ENCODE measurements around the gene ZNF580. TPM values are rescaled to one million over a fixed set of nuclear protein-coding genes. Genes with fewer than 3 reads are reported as not detected.
A peak's percentile ranks its signal among the peaks of the same experiment; 100 is the strongest.

The ZNF580 gene
- total RNA-seq, 2 donors from 2014 or later: 49.7 to 70.5 TPM

DNA sequence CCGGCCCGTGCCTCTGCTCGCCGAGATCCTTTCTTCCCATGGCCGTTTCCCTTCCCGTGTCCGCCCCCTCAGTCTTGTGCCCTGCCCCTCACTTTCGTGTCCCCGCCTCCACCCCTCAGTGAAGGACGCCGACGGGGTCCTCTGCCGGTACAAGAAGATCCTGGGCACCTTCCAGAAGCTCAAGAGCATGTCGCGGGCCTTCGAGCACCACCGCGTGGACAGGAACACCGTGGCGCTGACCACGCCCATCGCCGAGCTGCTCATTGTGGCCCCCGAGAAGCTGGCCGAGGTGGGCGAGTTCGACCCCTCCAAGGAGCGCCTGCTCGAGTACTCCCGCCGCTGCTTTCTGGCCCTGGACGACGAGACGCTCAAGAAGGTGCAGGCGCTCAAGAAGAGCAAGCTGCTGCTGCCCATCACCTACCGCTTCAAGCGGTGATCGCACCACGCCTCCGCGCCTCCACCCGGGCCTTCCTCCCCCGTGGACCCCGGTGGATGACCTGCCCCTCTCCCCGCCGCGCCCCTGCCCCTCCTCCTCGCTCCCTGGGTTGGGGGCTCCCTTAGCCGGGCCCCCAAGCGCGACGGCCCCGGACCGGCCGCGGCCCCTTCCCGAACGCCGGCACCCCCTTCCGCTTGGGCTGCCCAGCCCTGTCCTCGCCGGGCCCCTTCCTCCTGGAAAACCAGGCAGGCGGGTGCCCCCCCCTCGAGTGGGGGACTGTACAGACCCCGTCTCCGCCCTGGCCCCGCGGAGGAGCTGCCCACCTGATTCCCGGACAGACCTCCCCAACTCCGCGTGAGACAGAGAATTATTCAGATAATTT, 11.7 kb downstream of the ZNF580 start:
- 72% methylated on average over 71 of the region's 71 CpGs for WGBS
- peaks cover 20% of the 10 kb centered on the region for H3K4me1 ChIP-seq (replicated peaks)
- H3K36me3 ChIP-seq: no peaks in the 10 kb centered on the region
- no peak overlapping the region for H3K4me3 ChIP-seq
- DNase-seq (ENCODE audit: low spot score): no peak
- H3K27ac ChIP-seq: peak overlapping the region in 1 of 2 donors; percentile 99
- TF ChIP-seq POLR2A (IDR thresholded peaks at IDR 0.05): no peak
- TF ChIP-seq POLR2AphosphoS5 (IDR thresholded peaks at IDR 0.05): no peak
- TF ChIP-seq, protein P1, sequence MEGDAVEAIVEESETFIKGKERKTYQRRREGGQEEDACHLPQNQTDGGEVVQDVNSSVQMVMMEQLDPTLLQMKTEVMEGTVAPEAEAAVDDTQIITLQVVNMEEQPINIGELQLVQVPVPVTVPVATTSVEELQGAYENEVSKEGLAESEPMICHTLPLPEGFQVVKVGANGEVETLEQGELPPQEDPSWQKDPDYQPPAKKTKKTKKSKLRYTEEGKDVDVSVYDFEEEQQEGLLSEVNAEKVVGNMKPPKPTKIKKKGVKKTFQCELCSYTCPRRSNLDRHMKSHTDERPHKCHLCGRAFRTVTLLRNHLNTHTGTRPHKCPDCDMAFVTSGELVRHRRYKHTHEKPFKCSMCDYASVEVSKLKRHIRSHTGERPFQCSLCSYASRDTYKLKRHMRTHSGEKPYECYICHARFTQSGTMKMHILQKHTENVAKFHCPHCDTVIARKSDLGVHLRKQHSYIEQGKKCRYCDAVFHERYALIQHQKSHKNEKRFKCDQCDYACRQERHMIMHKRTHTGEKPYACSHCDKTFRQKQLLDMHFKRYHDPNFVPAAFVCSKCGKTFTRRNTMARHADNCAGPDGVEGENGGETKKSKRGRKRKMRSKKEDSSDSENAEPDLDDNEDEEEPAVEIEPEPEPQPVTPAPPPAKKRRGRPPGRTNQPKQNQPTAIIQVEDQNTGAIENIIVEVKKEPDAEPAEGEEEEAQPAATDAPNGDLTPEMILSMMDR (IDR thresholded peaks at IDR 0.05): no peak
- intact Hi-C loops (cut with DNase I): loop anchor here (10.0 kb wide), 1 partner anchor 538 kb away; the partner anchor contains the start of gene PPP1R12C
- no peaks in the 10 kb centered on the region for H3K9me3 ChIP-seq
- no peaks in the 10 kb centered on the region for H3K27me3 ChIP-seq (replicated peaks; ENCODE audit: insufficient read depth)

DNA sequence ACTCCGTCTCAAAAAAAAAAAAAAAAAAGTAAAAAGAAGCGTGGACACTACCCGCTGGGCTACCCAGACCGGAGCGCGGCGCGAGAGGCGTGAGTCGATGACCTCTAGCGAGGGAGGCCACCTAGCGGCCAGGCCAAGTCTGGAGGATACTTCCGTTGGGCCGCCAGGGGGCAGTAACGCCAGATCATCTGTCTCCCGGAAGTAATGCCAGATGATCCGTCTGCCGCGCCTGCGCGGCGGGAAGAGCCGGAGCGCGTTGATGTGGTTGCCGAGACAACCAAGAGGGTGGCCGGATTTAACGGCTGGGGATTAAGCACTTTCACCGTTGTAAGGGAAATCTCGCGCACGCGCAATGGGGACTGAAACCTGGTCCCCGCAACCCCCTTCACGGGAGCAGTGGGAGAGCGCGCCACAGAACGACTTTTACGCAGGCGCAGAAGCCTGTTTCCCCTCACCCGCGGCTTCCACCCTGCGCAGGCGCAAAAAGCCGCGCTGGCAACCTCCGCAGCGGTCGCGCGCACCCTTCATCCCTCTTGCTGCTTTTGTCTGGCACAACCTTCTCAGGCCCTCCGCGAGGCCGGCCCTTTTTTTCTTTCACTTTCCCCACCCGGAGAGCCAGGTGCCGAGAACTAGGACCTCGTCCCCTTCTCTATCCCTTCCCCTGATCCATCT, 13.0 kb downstream of the ZNF580 start:
- H3K4me1 ChIP-seq (replicated peaks): peaks cover 26% of the 10 kb centered on the region
- peak; percentile 97 for DNase-seq (ENCODE audit: low spot score)
- H3K4me3 ChIP-seq: peak overlapping the region; percentile 88 to 94
- intact Hi-C loops (cut with DNase I): loop anchor here (10.0 kb wide), 1 partner anchor 539 kb away; the partner anchor contains the start of gene PPP1R12C
- TF ChIP-seq POLR2AphosphoS5 (IDR thresholded peaks at IDR 0.05) (peak; percentile 91), POLR2A (IDR thresholded peaks at IDR 0.05) (peak; percentile 88)
- TF ChIP-seq, protein P1 (IDR thresholded peaks at IDR 0.05): peak; percentile 98 to 100 (median 100)
- no peaks in the 10 kb centered on the region for H3K9me3 ChIP-seq
- H3K36me3 ChIP-seq: no peaks in the 10 kb centered on the region
- under 1% methylated on average over 57 of the region's 57 CpGs for WGBS
- H3K27ac ChIP-seq: peak overlapping the region; percentile 98 to 99
- no peaks in the 10 kb centered on the region for H3K27me3 ChIP-seq (replicated peaks; ENCODE audit: insufficient read depth)

DNA sequence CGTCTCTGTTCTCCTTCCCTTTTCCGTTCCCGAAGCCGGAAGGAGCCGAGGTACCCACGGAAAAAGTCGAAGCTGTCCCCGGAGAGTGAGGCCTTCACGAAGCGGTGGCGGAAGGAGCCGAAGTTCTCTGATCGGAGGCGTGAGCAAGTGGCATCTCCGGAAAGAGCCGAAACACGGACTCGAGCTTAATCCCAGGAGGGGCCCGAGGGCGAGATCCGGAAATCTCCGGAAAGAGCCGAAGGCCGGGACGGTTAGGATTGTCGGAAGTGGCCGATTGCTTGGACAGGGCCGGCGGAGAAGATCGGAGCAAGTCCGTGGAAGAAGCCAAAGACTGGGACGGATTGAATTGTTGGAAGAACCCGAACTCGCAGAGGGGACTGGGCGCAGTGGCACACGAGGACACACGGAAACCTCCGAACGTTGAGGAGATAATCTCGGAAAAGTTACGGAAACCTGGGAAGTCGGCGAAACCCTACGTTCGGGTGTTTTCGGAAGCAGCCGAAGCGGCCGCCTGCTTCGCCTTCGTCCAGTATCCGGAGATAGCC, 13.6 kb downstream of the ZNF580 start:
- no peaks in the 10 kb centered on the region for H3K36me3 ChIP-seq
- intact Hi-C loops (cut with DNase I): loop anchor here (10.0 kb wide), 1 partner anchor 540 kb away; the partner anchor contains the start of gene PPP1R12C
- no peaks in the 10 kb centered on the region for H3K9me3 ChIP-seq
- no peaks in the 10 kb centered on the region for H3K27me3 ChIP-seq (replicated peaks; ENCODE audit: insufficient read depth)
- peak overlapping the region; percentile 98 to 99 for H3K27ac ChIP-seq
- under 1% methylated on average over 43 of the region's 52 CpGs for WGBS
- TF ChIP-seq, protein P1 (IDR thresholded peaks at IDR 0.05): no peak
- TF ChIP-seq POLR2AphosphoS5 (IDR thresholded peaks at IDR 0.05): peak; percentile 33
- peaks cover 28% of the 10 kb centered on the region for H3K4me1 ChIP-seq (replicated peaks)
- peak; percentile 99 for DNase-seq (ENCODE audit: low spot score)
- H3K4me3 ChIP-seq: peak overlapping the region; percentile 88 to 94

DNA sequence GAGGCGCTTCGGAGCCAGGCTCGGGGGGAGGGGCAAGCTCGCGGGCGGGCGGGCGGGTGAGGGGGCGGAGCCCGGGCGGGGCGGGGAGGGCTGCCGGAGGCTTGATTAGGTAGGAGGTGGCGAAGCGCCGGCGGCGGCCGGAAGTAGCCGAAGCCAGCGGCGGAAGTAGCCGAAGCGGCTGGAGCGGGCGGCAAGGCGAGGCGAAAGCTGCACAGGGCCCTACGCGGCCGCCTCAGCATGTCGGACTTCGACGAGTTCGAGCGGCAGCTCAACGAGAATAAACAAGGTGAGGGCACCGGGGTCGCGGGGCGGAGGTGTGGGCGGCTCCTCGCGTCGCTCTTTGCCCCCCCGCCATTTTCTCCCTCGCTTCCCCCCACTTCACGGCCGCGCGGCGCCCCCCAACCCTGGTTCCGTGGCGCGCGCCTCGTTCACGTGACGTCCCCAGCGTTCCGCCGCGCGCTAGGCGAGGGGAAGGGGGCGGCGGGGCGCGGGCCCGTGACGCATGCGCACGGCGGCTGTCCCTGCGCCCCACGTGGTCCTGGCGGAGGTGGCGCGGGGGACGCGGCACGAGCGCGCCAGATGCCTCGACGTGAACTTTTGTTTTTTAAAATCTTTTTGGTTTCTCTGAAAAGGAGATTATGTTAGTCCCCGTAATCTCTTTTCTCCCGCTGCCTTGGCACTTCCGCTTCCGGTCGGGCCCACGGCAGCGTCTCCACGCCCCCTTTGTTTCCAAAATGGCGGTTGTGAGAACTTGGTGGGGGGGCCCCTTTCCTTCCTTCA, 14.3 kb downstream of the ZNF580 start, which contains the start of gene U2AF2:
U2AF2 (plus strand) TSS at position 168 of the 780 bp plus-strand sequence; CDS start at position 238, 70 bp downstream.
- intact Hi-C loops (cut with DNase I): loop anchor here (10.0 kb wide), 1 partner anchor 540 kb away; the partner anchor contains the start of gene PPP1R12C
- TF ChIP-seq POLR2AphosphoS5 (IDR thresholded peaks at IDR 0.05): peak; percentile 48
- peak; percentile 62 for TF ChIP-seq POLR2A (IDR thresholded peaks at IDR 0.05)
- TF ChIP-seq, protein P1 (IDR thresholded peaks at IDR 0.05): peak in 1 of 4 experiments; percentile 18
- H3K27ac ChIP-seq: peak within 1 kb of the TSS; percentile 98 to 99
- peak within 1 kb of the TSS; percentile 88 to 94 for H3K4me3 ChIP-seq
- WGBS: 0% methylated on average over 51 of the region's 95 CpGs
- H3K36me3 ChIP-seq: no peaks in the 10 kb centered on the region
- peak; percentile 94 for DNase-seq (ENCODE audit: low spot score)
- no peaks in the 10 kb centered on the region for H3K9me3 ChIP-seq
- H3K27me3 ChIP-seq (replicated peaks; ENCODE audit: insufficient read depth): no peaks in the 10 kb centered on the region
- H3K4me1 ChIP-seq (replicated peaks): peaks cover 28% of the 10 kb centered on the region

All from prostate gland (tissue), 2 donors.